Esophagus squamous epithelium (tissue), 5 donors: ENCODE results near the gene RASSF1. TPM values are rescaled to one million over a fixed set of nuclear protein-coding genes. Genes with fewer than 3 reads are reported as not detected.
A peak's percentile ranks its signal among the peaks of the same experiment; 100 is the strongest.

ENCODE experiments used
- DNase-seq: peaks from one replicate; lab custom pipeline; 2025; lab: John Stamatoyannopoulos, UW
- H3K27ac ChIP-seq, 4 donors: fragments of 200-600 bp; sonication (generic); one replicate each; pipeline ENCODE4 v1.5.1; 2016 to 2019; ENCODE audit warnings: mild to moderate bottlenecking in 1 of 4
- H3K27me3 ChIP-seq, 4 donors: fragments of 200-600 bp; sonication (generic); 1 replicate in 3 of 4; 2 replicates in 1 of 4; pipeline versions ENCODE4 v1.5.1 to v1.6.0; 2017 to 2021; ENCODE audit warnings: antibody characterized with exemption in 1 of 4
- H3K36me3 ChIP-seq, 3 donors: fragments of 200-600 bp; sonication (generic); one replicate each; pipeline ENCODE4 v1.5.1; 2016 to 2019
- H3K4me1 ChIP-seq, 3 donors: fragments of 200-600 bp; sonication (generic); one replicate each; pipeline ENCODE4 v1.5.1; 2017 to 2019
- H3K4me3 ChIP-seq, 4 donors: fragments of 200-600 bp; sonication (generic); 1 replicate in 3 of 4; 2 replicates in 1 of 4; pipeline ENCODE4 v1.5.1; 2016 to 2019; ENCODE audit warnings: mild to moderate bottlenecking in 2 of 4, moderate library complexity in 1 of 4
- H3K9me3 ChIP-seq, 3 donors: fragments of 200-600 bp; sonication (generic); one replicate each; pipeline ENCODE4 v1.5.1; 2016 to 2019
- CTCF ChIP-seq, 6 experiments: fragments of 450-650 bp in 4 of 6; fragments of 200-600 bp in 2 of 6; sonication (generic) in 2 of 6; IDR thresholded peaks; one replicate each; pipeline ENCODE4 v1.5.1; 2016 to 2019; ENCODE audit warnings: antibody characterized with exemption in 6 of 6, mild to moderate bottlenecking in 4 of 6, moderate library complexity in 4 of 6
- POLR2A ChIP-seq, 4 donors: fragments of 450-650 bp; IDR thresholded peaks; one replicate each; pipeline ENCODE4 v1.6.1; 2017; ENCODE audit warnings: antibody characterized with exemption in 4 of 4, mild to moderate bottlenecking in 4 of 4, moderate library complexity in 3 of 4
- WGBS, 2 donors: methylation state at CpG; one replicate each; pipeline ENCODE4 v1.1.5; 2018; 5-methylcytosine and 5-hydroxymethylcytosine counted together
- intact Hi-C: fragments of 100-400 bp; cut with DNase I; formaldehyde crosslinking; loops from one replicate; pipeline ENCODE4 v1.15.0; 2022
- total RNA-seq, 4 donors: library from RNA; depleted of rRNA; stranded (reverse); fragments of >200 nt; gene quantifications; one replicate each; pipeline ENCODE4 v1.1.0, GENCODE V29; 2016
- donor health status: DM: yes; HTN: yes; CAD: no.

The RASSF1 gene
- total RNA-seq, 4 donors from 2014 or later = 11.9 to 31.7 (median 24.9) TPM

DNA sequence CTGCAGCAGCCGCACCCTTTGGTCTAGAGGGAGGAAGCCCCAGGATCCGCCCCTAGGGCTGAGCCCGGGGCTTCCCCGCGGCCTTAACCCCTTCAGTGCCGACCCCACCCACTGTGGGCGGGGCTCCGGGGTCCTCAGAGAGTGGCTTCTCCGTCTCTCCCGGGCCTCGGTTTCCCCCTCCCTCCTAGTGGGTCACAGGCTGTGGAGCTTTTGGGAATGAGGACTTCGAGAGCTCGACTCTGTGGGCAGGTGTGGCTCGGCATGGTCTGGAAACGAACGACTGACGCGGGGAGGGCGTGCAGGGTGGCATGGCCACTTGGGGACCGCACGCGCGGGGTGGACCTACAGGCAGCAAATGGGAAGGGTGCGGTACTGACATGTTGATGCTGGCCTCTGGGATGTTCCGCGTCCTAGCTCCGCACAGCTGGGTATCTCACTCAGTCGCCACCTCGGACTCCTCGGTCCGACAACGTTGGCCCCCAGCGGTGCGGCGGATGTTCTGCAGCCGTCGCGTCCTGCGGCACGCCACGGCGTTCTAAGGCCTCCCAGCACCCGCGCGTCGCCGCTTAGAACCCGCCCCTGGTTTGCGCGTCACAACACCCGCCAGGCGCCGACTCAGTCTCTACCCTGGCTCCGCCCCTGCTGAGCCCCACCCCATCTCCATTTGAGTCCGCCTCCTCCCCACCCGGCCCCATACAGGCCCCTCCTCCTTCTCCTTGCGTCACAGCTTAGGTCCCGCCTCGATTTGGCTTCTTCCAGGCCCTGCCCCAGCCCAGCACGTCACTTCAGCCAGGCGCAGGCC lies 41.6 kb downstream of the RASSF1 start, which contains the start of the genes HYAL3 and NAA80:
TSS of gene HYAL3 (minus strand) at position 570 of the 802 bp plus-strand sequence. CDS start 3,803 bp downstream, outside the sequence.
TSS of gene NAA80 (minus strand) at position 570 of the 802 bp plus-strand sequence. CDS start 1,942 bp downstream, outside the sequence.
- peak; percentile 97 for DNase-seq
- 0% methylated on average over 13 to 26 of the region's 61 CpGs for WGBS, 2 donors
- Histone ChIP-seq H3K36me3 (peaks cover 0 to 13% (median 0%) of the 10 kb centered on the region in 3 donors), H3K27ac (peak within 1 kb of the TSS; percentile 89 to 94 (median 91)), H3K9me3 (no peaks in the 10 kb centered on the region), H3K27me3 (no peaks in the 10 kb centered on the region), H3K4me3 (peak within 1 kb of the TSS; percentile 49 to 72 (median 60)), H3K4me1 (peaks cover 34 to 59% (median 38%) of the 10 kb centered on the region in 3 donors)
- intact Hi-C loops = no loop called here
- TF ChIP-seq POLR2A (IDR thresholded peaks at IDR 0.05) = peak in 3 of 4 donors; percentile 50 to 98 (median 92)
- peak in 5 of 6 experiments; percentile 29 to 64 (median 44) for TF ChIP-seq CTCF (IDR thresholded peaks at IDR 0.05)

DNA sequence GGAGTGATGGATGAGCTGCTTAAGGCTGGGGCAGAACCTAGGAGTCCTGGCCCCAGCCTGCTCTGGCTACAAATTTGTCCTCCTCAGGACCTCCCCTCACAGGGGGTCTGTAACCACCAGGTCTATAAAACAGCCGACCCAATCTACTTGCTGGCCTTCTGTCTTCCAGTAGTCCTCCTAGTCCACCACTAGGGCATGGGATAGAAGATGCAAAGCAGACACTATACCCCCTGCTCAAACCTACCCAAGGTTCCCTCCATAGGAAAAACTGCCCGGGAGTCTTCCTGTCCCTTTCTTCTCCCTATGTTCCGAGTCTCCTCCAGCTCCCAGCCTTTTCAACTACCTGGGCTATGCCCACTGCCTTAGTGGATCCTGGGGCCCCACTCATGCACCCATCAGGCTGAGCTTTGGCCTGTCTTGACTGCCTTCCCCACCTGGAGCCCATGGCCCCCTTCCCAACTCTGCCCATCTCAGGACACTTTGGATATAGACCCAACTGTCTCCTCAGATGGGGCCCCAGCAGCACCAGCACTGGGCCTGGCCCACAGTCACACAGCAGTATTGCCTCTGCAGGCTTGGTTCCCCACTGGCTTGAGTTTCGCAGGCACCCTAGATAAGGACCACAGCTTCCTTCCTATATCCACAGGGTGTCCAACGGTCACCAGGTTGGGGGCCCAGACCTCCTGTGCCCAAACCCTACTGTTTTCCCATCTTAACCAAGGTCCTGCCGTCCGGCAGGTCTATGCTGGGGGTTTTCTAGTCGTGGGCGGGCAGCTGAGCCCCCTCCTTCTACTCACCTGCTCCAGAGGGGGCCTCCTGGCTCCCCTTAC lies 42.5 kb downstream of the RASSF1 start:
- WGBS, 2 donors = 45 to 60% methylated on average over 5 to 9 of the region's 9 CpGs
- Histone ChIP-seq H3K27me3 (no peaks in the 10 kb centered on the region), H3K36me3 (peaks cover 0 to 13% (median 0%) of the 10 kb centered on the region in 3 donors), H3K9me3 (no peaks in the 10 kb centered on the region), H3K27ac (peak overlapping the region; percentile 89 to 94 (median 91)), H3K4me3 (peak overlapping the region; percentile 49 to 72 (median 60)), H3K4me1 (peaks cover 28 to 54% (median 29%) of the 10 kb centered on the region in 3 donors)
- DNase-seq = no peak
- TF ChIP-seq POLR2A (IDR thresholded peaks at IDR 0.05) (no peak), CTCF (IDR thresholded peaks at IDR 0.05) (peak in 3 of 6 experiments; percentile 4 to 27 (median 20))
- intact Hi-C loops = no loop called here

GRCh38 chr3:50297384-50297775 lies 43.3 kb downstream of the RASSF1 start:
- no peak for TF ChIP-seq POLR2A (IDR thresholded peaks at IDR 0.05)
- TF ChIP-seq CTCF (IDR thresholded peaks at IDR 0.05) = no peak
- Histone ChIP-seq H3K27ac (peak overlapping the region in 2 of 4 donors; percentile 89 to 94), H3K9me3 (no peaks in the 10 kb centered on the region), H3K4me1 (peaks cover 31 to 54% (median 31%) of the 10 kb centered on the region in 3 donors), H3K27me3 (no peaks in the 10 kb centered on the region), H3K36me3 (peaks cover 0 to 13% (median 0%) of the 10 kb centered on the region in 3 donors), H3K4me3 (no peak overlapping the region)
- intact Hi-C loops = no loop called here
- no peak for DNase-seq
- no CpG with 5 or more reads among the region's 2 CpGs for WGBS, 2 donors

GRCh38 chr3:50296721-50297383 lies 43.8 kb downstream of the RASSF1 start:
- H3K4me3 ChIP-seq = no peak overlapping the region
- H3K27me3 ChIP-seq = no peaks in the 10 kb centered on the region
- H3K4me1 ChIP-seq = peaks cover 32 to 50% (median 32%) of the 10 kb centered on the region in 3 donors
- no peak overlapping the region for H3K27ac ChIP-seq
- H3K9me3 ChIP-seq = no peaks in the 10 kb centered on the region
- TF ChIP-seq CTCF (IDR thresholded peaks at IDR 0.05) (no peak), POLR2A (IDR thresholded peaks at IDR 0.05) (no peak)
- H3K36me3 ChIP-seq = peaks cover 0 to 13% (median 0%) of the 10 kb centered on the region in 3 donors
- DNase-seq = no peak
- intact Hi-C loops = no loop called here
- 84 to 100% methylated on average over 4 to 5 of the region's 18 CpGs for WGBS, 2 donors
